ENCODE measurements around the gene PDE1A. TPM values are rescaled to one million over a fixed set of nuclear protein-coding genes. Genes with fewer than 3 reads are reported as not detected.

The PDE1A gene
- total and polyA plus RNA-seq, 2 of the 13 experiments (the other 11 are each of a cell fraction or from before 2014, with no cell fraction given), result not detected

DNA sequence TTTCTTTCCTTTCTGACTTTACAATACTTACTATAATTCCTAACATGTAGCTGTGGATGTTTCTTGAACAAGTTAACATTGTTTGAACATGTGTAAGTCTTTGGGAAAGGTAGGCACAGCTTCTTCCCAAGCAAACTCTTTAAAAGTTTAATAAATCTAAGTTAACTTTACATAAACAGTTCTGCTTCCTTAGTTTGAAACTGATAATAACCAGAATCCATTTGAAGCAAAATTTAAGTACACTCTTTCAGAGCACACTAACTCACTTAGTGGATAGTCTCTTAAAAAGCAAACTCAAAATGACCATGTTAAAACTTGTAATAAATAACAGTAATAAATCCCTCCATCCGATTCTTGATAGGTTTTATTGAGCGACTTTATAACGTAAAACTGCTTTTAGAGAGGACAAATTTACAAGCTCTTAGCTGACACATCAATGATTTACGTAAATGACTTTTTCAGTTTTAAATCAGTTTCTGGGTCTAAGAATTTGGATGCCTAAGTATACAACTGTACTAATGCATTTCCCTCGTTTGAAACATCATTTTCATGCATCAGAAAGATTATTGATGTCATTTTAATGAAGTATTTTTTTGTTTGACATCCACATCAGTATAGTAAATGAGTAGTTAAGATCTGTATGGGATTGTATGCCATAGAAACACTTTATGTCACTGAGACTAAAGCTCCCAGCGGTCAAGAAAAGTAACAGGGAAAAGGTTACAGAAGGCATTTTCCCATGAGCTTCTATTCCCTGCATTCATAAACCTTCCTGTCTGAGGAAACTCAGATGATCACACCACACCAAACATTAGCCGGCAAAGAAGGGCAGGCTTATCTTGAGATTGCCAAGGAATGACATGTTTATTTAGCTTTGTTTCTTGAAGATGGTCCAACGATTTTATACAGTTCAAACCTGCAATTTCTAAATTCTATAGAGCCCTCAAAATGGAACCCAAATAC, 67.5 kb downstream of the PDE1A start:
- H3K4me2 ChIP-seq (ENCODE audit: low read depth, low read length), result no peak overlapping the region
- no peaks in the 10 kb centered on the region for H3K79me2 ChIP-seq (ENCODE audit: insufficient read depth, low read length)
- CTCF ChIA-PET (ENCODE audit: low intra/inter-chr PET ratio, low total read pairs), result no interaction called here
- no peak for TF ChIP-seq NFRKB (IDR thresholded peaks at IDR 0.05)
- no peak for TF ChIP-seq ZBTB38 (CRISPR knock-in tag; IDR thresholded peaks at IDR 0.05)
- no peak for TF ChIP-seq KLF16 (CRISPR knock-in tag; IDR thresholded peaks at IDR 0.05)
- TF ChIP-seq, protein P1, sequence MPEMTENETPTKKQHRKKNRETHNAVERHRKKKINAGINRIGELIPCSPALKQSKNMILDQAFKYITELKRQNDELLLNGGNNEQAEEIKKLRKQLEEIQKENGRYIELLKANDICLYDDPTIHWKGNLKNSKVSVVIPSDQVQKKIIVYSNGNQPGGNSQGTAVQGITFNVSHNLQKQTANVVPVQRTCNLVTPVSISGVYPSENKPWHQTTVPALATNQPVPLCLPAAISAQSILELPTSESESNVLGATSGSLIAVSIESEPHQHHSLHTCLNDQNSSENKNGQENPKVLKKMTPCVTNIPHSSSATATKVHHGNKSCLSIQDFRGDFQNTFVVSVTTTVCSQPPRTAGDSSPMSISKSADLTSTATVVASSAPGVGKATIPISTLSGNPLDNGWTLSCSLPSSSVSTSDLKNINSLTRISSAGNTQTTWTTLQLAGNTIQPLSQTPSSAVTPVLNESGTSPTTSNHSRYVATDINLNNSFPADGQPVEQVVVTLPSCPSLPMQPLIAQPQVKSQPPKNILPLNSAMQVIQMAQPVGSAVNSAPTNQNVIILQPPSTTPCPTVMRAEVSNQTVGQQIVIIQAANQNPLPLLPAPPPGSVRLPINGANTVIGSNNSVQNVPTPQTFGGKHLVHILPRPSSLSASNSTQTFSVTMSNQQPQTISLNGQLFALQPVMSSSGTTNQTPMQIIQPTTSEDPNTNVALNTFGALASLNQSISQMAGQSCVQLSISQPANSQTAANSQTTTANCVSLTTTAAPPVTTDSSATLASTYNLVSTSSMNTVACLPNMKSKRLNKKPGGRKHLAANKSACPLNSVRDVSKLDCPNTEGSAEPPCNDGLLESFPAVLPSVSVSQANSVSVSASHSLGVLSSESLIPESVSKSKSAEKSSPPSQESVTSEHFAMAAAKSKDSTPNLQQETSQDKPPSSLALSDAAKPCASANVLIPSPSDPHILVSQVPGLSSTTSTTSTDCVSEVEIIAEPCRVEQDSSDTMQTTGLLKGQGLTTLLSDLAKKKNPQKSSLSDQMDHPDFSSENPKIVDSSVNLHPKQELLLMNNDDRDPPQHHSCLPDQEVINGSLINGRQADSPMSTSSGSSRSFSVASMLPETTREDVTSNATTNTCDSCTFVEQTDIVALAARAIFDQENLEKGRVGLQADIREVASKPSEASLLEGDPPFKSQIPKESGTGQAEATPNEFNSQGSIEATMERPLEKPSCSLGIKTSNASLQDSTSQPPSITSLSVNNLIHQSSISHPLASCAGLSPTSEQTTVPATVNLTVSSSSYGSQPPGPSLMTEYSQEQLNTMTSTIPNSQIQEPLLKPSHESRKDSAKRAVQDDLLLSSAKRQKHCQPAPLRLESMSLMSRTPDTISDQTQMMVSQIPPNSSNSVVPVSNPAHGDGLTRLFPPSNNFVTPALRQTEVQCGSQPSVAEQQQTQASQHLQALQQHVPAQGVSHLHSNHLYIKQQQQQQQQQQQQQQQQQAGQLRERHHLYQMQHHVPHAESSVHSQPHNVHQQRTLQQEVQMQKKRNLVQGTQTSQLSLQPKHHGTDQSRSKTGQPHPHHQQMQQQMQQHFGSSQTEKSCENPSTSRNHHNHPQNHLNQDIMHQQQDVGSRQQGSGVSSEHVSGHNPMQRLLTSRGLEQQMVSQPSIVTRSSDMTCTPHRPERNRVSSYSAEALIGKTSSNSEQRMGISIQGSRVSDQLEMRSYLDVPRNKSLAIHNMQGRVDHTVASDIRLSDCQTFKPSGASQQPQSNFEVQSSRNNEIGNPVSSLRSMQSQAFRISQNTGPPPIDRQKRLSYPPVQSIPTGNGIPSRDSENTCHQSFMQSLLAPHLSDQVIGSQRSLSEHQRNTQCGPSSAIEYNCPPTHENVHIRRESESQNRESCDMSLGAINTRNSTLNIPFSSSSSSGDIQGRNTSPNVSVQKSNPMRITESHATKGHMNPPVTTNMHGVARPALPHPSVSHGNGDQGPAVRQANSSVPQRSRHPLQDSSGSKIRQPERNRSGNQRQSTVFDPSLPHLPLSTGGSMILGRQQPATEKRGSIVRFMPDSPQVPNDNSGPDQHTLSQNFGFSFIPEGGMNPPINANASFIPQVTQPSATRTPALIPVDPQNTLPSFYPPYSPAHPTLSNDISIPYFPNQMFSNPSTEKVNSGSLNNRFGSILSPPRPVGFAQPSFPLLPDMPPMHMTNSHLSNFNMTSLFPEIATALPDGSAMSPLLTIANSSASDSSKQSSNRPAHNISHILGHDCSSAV (CRISPR knock-in tag; IDR thresholded peaks at IDR 0.05; ENCODE audit: borderline replicate concordance), result no peak
- no peak for TF ChIP-seq ZNF749 (CRISPR knock-in tag; IDR thresholded peaks at IDR 0.05; ENCODE audit: borderline replicate concordance)
- TF ChIP-seq KLF9 (CRISPR knock-in tag; IDR thresholded peaks at IDR 0.05; ENCODE audit: low read depth), result no peak
- TF ChIP-seq NFATC3 (CRISPR knock-in tag; IDR thresholded peaks at IDR 0.05), result no peak
- ATAC-seq (no peak), FAIRE-seq (no peak), DNase-seq (ENCODE audit: low spot score) (no peak)
- H3K4me3 ChIP-seq (replicated peaks in 1 of 3; ENCODE audit: insufficient read depth in 1 of 3, low read depth in 2 of 3, low read length in 3 of 3), result no peak overlapping the region
- intact Hi-C loops (cut with micrococcal nuclease; ENCODE audit: unreplicated experiment) (no loop called here), in situ Hi-C loops (cut with HindIII; ENCODE audit: extremely low pct_ligation_motif_present, low pct_unique_long_range_greater_than_20kb) (no loop called here)
- no TSS peak for BruUV-seq (replicated peaks)
- POLR2A ChIA-PET, result no interaction called here
- no peak overlapping the region for H2AFZ ChIP-seq (ENCODE audit: low read length)
- WGBS (ENCODE audit: low lambda C conversion rate), result 4% methylated on average over 8 of the region's 8 CpGs
- no peaks in the 10 kb centered on the region for H4K20me1 ChIP-seq (ENCODE audit: insufficient read depth, low read length)
- no peaks in the 10 kb centered on the region for H3K27me3 ChIP-seq (ENCODE audit: control insufficient read depth in 1 of 2, insufficient read depth in 2 of 2, low read length in 2 of 2)
- H3K27ac ChIP-seq (ENCODE audit: extremely low read length, insufficient read depth, low read length), result no peak overlapping the region
- H3K4me1 ChIP-seq (ENCODE audit: insufficient read depth, low read length), result no peaks in the 10 kb centered on the region
- no peaks in the 10 kb centered on the region for H3K9me3 ChIP-seq (ENCODE audit: low read length)
- H3K9ac ChIP-seq (ENCODE audit: insufficient read depth, low read depth, low read length), result no peak overlapping the region
- H3K36me3 ChIP-seq (replicated peaks in 1 of 2; ENCODE audit: control insufficient read depth in 1 of 2, insufficient read depth in 2 of 2, low read length in 2 of 2), result no peaks in the 10 kb centered on the region

Measured in HepG2 (cell line).